ENCODE data around the gene HRAS.
A peak's percentile ranks its signal among the peaks of the same experiment; 100 is the strongest.

Gene HRAS

GRCh38 chr11:512761-513595, 22.4 kb downstream of the HRAS start:
- H3K36me3 ChIP-seq, result peaks cover 5 to 58% (median 26%) of the 10 kb centered on the region in 3 donors

GRCh38 chr11:508956-509355, 26.4 kb downstream of the HRAS start:
- no peak for TF ChIP-seq CTCF (IDR thresholded peaks at IDR 0.05)
- intact Hi-C loops (cut with DNase I; ENCODE audit: low total_unique reads), result no loop called here
- Histone ChIP-seq H3K4me3 (no peak overlapping the region), H3K27ac (no peak overlapping the region), H3K9me3 (no peaks in the 10 kb centered on the region), H3K4me1 (peaks cover 5 to 30% (median 26%) of the 10 kb centered on the region in 4 donors), H3K36me3 (peaks cover 0 to 45% (median 22%) of the 10 kb centered on the region in 3 donors), H3K27me3 (no peaks in the 10 kb centered on the region)
- DNase-seq, result no peak

More at GRCh38 chr11:512761-513595, 22.4 kb downstream of the HRAS start:
- H3K9me3 ChIP-seq, result peaks cover 0 to 9% (median 0%) of the 10 kb centered on the region in 3 donors
- intact Hi-C loops (cut with DNase I; ENCODE audit: low total_unique reads), result no loop called here
- no peak overlapping the region for H3K4me3 ChIP-seq
- peaks cover 0 to 4% (median 2%) of the 10 kb centered on the region in 4 donors for H3K4me1 ChIP-seq
- TF ChIP-seq CTCF (IDR thresholded peaks at IDR 0.05), result no peak
- H3K27ac ChIP-seq, result no peak overlapping the region
- H3K27me3 ChIP-seq, result no peaks in the 10 kb centered on the region
- no peak for DNase-seq

- no peaks in the 10 kb centered on the region for H3K27me3 ChIP-seq
- peak overlapping the region; percentile 96 to 99 for H3K27ac ChIP-seq
- H3K4me1 ChIP-seq, result peaks cover 5 to 41% (median 37%) of the 10 kb centered on the region in 4 donors
- intact Hi-C loops (cut with DNase I; ENCODE audit: low total_unique reads), result no loop called here
- no peaks in the 10 kb centered on the region for H3K9me3 ChIP-seq
- peak in 1 of 2 donors; percentile 68 for DNase-seq
- TF ChIP-seq CTCF (IDR thresholded peaks at IDR 0.05), result no peak
- H3K36me3 ChIP-seq, result peaks cover 0 to 41% (median 20%) of the 10 kb centered on the region in 3 donors
- H3K4me3 ChIP-seq, result peak overlapping the region; percentile 72 to 82
Measured at GRCh38 chr11:507727-508515, 27.5 kb downstream of the HRAS start.

GRCh38 chr11:506995-507726, 28.2 kb downstream of the HRAS start, which contains the start of gene RNH1:
Gene RNH1, minus strand, starts transcription at chr11:507242. Its CDS starts 5,080 bp downstream, at chr11:502162.
- intact Hi-C loops (cut with DNase I; ENCODE audit: low total_unique reads), result no loop called here

More at GRCh38 chr11:506995-507726, 28.2 kb downstream of the HRAS start, which contains the start of gene RNH1:
- Histone ChIP-seq H3K36me3 (peaks cover 0 to 37% (median 14%) of the 10 kb centered on the region in 3 donors), H3K27ac (peak within 1 kb of the TSS; percentile 96 to 99), H3K27me3 (no peaks in the 10 kb centered on the region), H3K4me3 (peak within 1 kb of the TSS; percentile 72 to 82), H3K9me3 (no peaks in the 10 kb centered on the region), H3K4me1 (peaks cover 5 to 48% (median 44%) of the 10 kb centered on the region in 4 donors)
- peak; percentile 98 to 99 for DNase-seq
- TF ChIP-seq CTCF (IDR thresholded peaks at IDR 0.05), result no peak
